ENCODE measurements around the gene BRME1.
"Not testable (repeated sequence)": the region's sequence is repeated elsewhere in the genome, so short reads cannot be mapped to it uniquely, and the experiment has no call there.

Gene BRME1

GRCh38 chr19:13926010-13926409 lies 20.1 kb upstream of the BRME1 start:
- no peak for DNase-seq

GRCh38 chr19:13923194-13923987 lies 17.5 kb upstream of the BRME1 start:
- DNase-seq = no peak

GRCh38 chr19:13922118-13922517 lies 16.2 kb upstream of the BRME1 start:
- not testable (repeated sequence) for DNase-seq

GRCh38 chr19:13920940-13921747 lies 15.2 kb upstream of the BRME1 start:
- DNase-seq = no peak

GRCh38 chr19:13920524-13920923 lies 14.6 kb upstream of the BRME1 start:
- DNase-seq = no peak

GRCh38 chr19:13918726-13919411 lies 13.0 kb upstream of the BRME1 start:
- DNase-seq = no peak

GRCh38 chr19:13917888-13918406 lies 12.0 kb upstream of the BRME1 start:
- no peak for DNase-seq

- DNase-seq = no peak
Measured at GRCh38 chr19:13914777-13915176, 8.9 kb upstream of the BRME1 start.

GRCh38 chr19:13913352-13913751 lies 7.4 kb upstream of the BRME1 start:
- DNase-seq = no peak

GRCh38 chr19:13909430-13909829 lies 3.5 kb upstream of the BRME1 start:
- DNase-seq = no peak

GRCh38 chr19:13908674-13909073 lies 2.8 kb upstream of the BRME1 start:
- no peak for DNase-seq

GRCh38 chr19:13906910-13907309 lies 993 bp upstream of the BRME1 start:
- DNase-seq = no peak

GRCh38 chr19:13906521-13906904 lies 596 bp upstream of the BRME1 start:
- DNase-seq = no peak

- no peak for DNase-seq
Measured at GRCh38 chr19:13902993-13903555, 2.8 kb downstream of the BRME1 start.

GRCh38 chr19:13899912-13900584 lies 5.9 kb downstream of the BRME1 start:
- DNase-seq = no peak

GRCh38 chr19:13899393-13899792 lies 6.5 kb downstream of the BRME1 start:
- DNase-seq = no peak

GRCh38 chr19:13896227-13896626 lies 9.7 kb downstream of the BRME1 start:
- DNase-seq = no peak

- DNase-seq = no peak
Measured at GRCh38 chr19:13894552-13894951, 11.4 kb downstream of the BRME1 start.

- no peak for DNase-seq
Measured at GRCh38 chr19:13892870-13893269, 13.0 kb downstream of the BRME1 start.

GRCh38 chr19:13890136-13890535 lies 15.8 kb downstream of the BRME1 start:
- no peak for DNase-seq

- DNase-seq = no peak
Measured at GRCh38 chr19:13888281-13888680, 17.6 kb downstream of the BRME1 start.

GRCh38 chr19:13887517-13887916 lies 18.4 kb downstream of the BRME1 start:
- no peak for DNase-seq
